ENCODE results near the gene MAP3K2. TPM values are rescaled to one million over a fixed set of nuclear protein-coding genes. Genes with fewer than 3 reads are reported as not detected.

MAP3K2 gene
- total and polyA plus RNA-seq, 2 experiments from 2014 or later = 36.7 to 41.0 TPM

DNA sequence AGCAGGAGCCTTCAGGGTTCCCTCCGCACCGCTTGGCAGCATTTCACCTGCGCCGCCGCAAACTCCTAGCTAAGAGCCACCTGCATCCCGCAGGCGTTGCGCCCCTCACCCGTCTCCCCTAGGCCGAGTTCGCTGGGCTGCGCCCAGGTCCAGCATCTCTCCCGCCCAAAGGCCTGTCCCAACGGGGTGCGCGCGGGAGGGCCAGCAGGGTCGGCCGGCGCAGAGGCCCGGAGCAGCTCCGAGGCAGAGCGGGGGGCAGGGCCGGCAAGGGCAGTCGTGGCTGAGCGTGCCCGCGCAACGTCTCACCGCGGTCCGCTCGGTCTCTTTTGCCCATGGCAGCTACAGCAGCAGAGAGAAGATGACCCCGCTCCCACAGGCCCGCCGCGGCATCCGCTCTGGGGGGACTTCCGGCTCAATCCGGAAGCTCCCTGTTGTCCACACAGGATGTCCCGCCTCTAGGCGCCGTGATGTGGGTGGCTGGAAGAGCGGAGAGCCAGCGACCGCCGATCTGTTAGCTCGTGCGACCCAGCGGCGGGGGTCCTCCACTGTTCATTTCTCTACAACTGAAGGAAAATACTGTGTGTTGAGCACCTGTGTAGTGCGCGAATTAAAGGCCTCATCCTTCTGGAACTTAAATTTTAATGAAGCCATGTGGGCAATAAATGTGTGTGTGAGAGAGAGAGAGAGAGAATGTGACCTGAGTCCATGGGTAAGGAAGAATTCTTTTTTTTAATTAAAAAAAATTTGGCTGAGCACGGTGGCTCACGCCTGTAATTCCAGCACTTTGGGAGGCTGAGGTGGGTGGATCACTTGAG lies 93.8 kb downstream of the MAP3K2 start, which contains the start of gene ERCC3:
Gene ERCC3 (minus strand): TSS at position 397 of the 815 bp plus-strand sequence. CDS start 63 bp downstream, at position 334.
- Histone ChIP-seq H3K4me3 (peak within 1 kb of the TSS; percentile 86), H3K36me3 (ENCODE audit: low read depth) (peaks cover 22% of the 10 kb centered on the region), H2AFZ (peak within 1 kb of the TSS; percentile 86), H3F3A (ENCODE audit: insufficient read depth) (peaks cover 7% of the 10 kb centered on the region; the same call in 1 of the 2 replicates), H3K27me3 (replicated peaks; ENCODE audit: insufficient read depth) (no peaks in the 10 kb centered on the region), H3K79me2 (ENCODE audit: insufficient read depth) (peaks cover 32% of the 10 kb centered on the region), H3K27ac (peak within 1 kb of the TSS; percentile 44), H3K9me2 (ENCODE audit: insufficient read depth) (no peaks in the 10 kb centered on the region), H3K4me2 (ENCODE audit: unreplicated experiment) (peak within 1 kb of the TSS; percentile 74), H4K20me1 (ENCODE audit: insufficient read depth) (no peaks in the 10 kb centered on the region), H3K4me1 (ENCODE audit: insufficient read depth) (0 out of 2 replicates have a peak, but pooled peaks cover 11% of the 10 kb centered on the region), H3K9ac (peak within 1 kb of the TSS; percentile 85), H3K9me3 (ENCODE audit: low read depth) (no peaks in the 10 kb centered on the region)
- TF ChIP-seq EZH2 (IDR thresholded peaks at IDR 0.05; ENCODE audit: insufficient read depth, poor library complexity, severe bottlenecking) (no peak), EZH2phosphoT487 (IDR thresholded peaks at IDR 0.05; ENCODE audit: insufficient read depth, low read depth) (no peak)
- in situ Hi-C loops (cut with MboI) = no loop called here
- 1 to 2% methylated on average over 55 of the region's 55 CpGs for WGBS, 2 experiments (ENCODE audit: low coverage in 1 of 2, low lambda C conversion rate in 2 of 2, missing lambda C conversion rate in 2 of 2)
- peak; percentile 90 for DNase-seq

DNA sequence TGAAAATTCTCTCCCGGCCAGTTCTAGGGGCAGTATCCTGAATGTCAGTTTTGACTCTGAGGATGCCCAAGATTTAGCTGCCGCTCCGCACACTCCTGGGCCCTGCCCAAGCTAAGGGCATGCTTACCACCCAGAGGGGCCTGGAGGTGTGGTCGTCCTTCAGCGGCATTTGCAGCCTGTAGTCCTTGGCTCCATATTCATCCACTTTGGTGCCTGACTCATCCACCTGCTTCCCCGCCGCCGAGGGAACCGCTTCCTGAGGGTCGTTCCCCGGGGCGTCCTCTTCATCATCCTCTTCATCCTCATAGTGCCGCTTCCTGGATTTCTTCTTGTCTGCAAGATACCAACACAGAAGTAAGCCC lies 94.4 kb downstream of the MAP3K2 start:
- no peaks in the 10 kb centered on the region for H3K9me3 ChIP-seq (ENCODE audit: low read depth)
- in situ Hi-C loops (cut with MboI) = no loop called here
- H3K27ac ChIP-seq = no peak overlapping the region; the same call in 1 of the 2 replicates
- peak overlapping the region; percentile 85 for H3K9ac ChIP-seq
- H3K4me3 ChIP-seq = peak overlapping the region; percentile 86
- H3K4me1 ChIP-seq (ENCODE audit: insufficient read depth) = 0 out of 2 replicates have a peak, but pooled peaks cover 11% of the 10 kb centered on the region
- peaks cover 27% of the 10 kb centered on the region for H3K36me3 ChIP-seq (ENCODE audit: low read depth)
- H2AFZ ChIP-seq = peak overlapping the region; percentile 86
- peaks cover 32% of the 10 kb centered on the region for H3K79me2 ChIP-seq (ENCODE audit: insufficient read depth)
- H3K27me3 ChIP-seq (replicated peaks; ENCODE audit: insufficient read depth) = no peaks in the 10 kb centered on the region
- H3K4me2 ChIP-seq (ENCODE audit: unreplicated experiment) = peak overlapping the region; percentile 74
- peak; percentile 43 for DNase-seq
- 0 out of 2 replicates have a peak, but pooled peaks cover 6% of the 10 kb centered on the region for H3F3A ChIP-seq (ENCODE audit: insufficient read depth)
- H4K20me1 ChIP-seq (ENCODE audit: insufficient read depth) = no peaks in the 10 kb centered on the region
- TF ChIP-seq EZH2phosphoT487 (IDR thresholded peaks at IDR 0.05; ENCODE audit: insufficient read depth, low read depth) (no peak), EZH2 (IDR thresholded peaks at IDR 0.05; ENCODE audit: insufficient read depth, poor library complexity, severe bottlenecking) (no peak)
- H3K9me2 ChIP-seq (ENCODE audit: insufficient read depth) = no peaks in the 10 kb centered on the region
- 8 to 16% methylated on average over 13 of the region's 13 CpGs for WGBS, 2 experiments (ENCODE audit: low coverage in 1 of 2, low lambda C conversion rate in 2 of 2, missing lambda C conversion rate in 2 of 2)

DNA sequence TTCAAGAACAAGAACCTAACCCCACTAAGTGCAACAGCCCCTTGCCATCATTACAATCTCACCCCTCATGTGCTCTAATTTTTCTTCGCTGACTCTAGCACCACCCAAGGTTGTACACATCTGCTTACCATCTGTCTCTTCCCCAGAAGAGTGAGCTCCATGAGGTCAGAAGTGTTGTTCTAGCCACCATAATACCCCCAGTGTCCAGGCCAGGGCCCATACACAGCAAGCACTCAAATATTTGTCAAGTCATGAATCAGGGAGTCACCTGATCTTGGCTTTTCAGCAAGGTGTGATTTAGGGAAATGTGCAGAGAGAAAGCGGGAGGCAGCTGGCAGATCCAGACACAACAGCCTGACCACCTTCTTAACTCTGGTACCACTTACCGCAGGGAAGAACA lies 99.5 kb downstream of the MAP3K2 start:
- Histone ChIP-seq H3K27me3 (replicated peaks; ENCODE audit: insufficient read depth) (no peaks in the 10 kb centered on the region), H3K27ac (no peak overlapping the region), H3K4me3 (no peak overlapping the region), H3K4me2 (ENCODE audit: unreplicated experiment) (no peak overlapping the region), H2AFZ (no peak overlapping the region), H3K9me2 (ENCODE audit: insufficient read depth) (no peaks in the 10 kb centered on the region), H4K20me1 (ENCODE audit: insufficient read depth) (no peaks in the 10 kb centered on the region), H3K9me3 (ENCODE audit: low read depth) (no peaks in the 10 kb centered on the region), H3F3A (ENCODE audit: insufficient read depth) (no peaks in the 10 kb centered on the region), H3K9ac (no peak overlapping the region), H3K79me2 (ENCODE audit: insufficient read depth) (peaks cover 43% of the 10 kb centered on the region), H3K36me3 (ENCODE audit: low read depth) (peaks cover 77% of the 10 kb centered on the region), H3K4me1 (ENCODE audit: insufficient read depth) (0 out of 2 replicates have a peak, but pooled peaks cover 6% of the 10 kb centered on the region)
- 84 to 93% methylated on average over 3 of the region's 3 CpGs for WGBS, 2 experiments (ENCODE audit: low coverage in 1 of 2, low lambda C conversion rate in 2 of 2, missing lambda C conversion rate in 2 of 2)
- in situ Hi-C loops (cut with MboI) = no loop called here
- DNase-seq = no peak
- TF ChIP-seq EZH2phosphoT487 (IDR thresholded peaks at IDR 0.05; ENCODE audit: insufficient read depth, low read depth) = no peak

DNA sequence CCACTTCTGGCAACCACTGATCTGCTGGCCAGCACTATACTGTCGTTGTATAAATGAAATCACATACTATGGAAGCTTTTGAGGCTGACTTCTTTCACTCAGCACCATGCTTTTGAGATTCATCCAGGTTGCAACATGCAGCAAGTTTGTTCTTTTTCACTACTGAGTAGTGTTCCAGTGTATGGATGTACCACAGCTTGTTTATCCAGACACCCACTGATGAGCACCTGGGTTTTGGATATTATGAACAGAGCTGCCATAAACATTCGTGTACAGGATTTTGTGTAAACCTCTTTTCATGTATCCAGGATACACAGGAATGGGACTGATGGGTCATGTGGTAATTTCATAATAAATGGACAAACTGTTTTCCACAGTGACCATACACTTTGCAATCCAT lies 104.5 kb downstream of the MAP3K2 start:
- WGBS, 2 experiments (ENCODE audit: low coverage in 1 of 2, low lambda C conversion rate in 2 of 2, missing lambda C conversion rate in 2 of 2) = 99 to 100% methylated on average over 2 of the region's 2 CpGs
- Histone ChIP-seq H3K79me2 (ENCODE audit: insufficient read depth) (peaks cover 49% of the 10 kb centered on the region), H2AFZ (no peak overlapping the region), H3K9ac (no peak overlapping the region), H3F3A (ENCODE audit: insufficient read depth) (no peaks in the 10 kb centered on the region), H4K20me1 (ENCODE audit: insufficient read depth) (no peaks in the 10 kb centered on the region), H3K4me2 (ENCODE audit: unreplicated experiment) (no peak overlapping the region), H3K9me3 (ENCODE audit: low read depth) (no peaks in the 10 kb centered on the region), H3K27ac (no peak overlapping the region), H3K4me1 (ENCODE audit: insufficient read depth) (no peaks in the 10 kb centered on the region), H3K9me2 (ENCODE audit: insufficient read depth) (no peaks in the 10 kb centered on the region), H3K36me3 (ENCODE audit: low read depth) (peaks cover 60% of the 10 kb centered on the region), H3K4me3 (no peak overlapping the region), H3K27me3 (replicated peaks; ENCODE audit: insufficient read depth) (no peaks in the 10 kb centered on the region)
- TF ChIP-seq EZH2 (IDR thresholded peaks at IDR 0.05; ENCODE audit: insufficient read depth, poor library complexity, severe bottlenecking) = no peak
- TF ChIP-seq EZH2phosphoT487 (IDR thresholded peaks at IDR 0.05; ENCODE audit: insufficient read depth, low read depth) = no peak
- DNase-seq = no peak
- in situ Hi-C loops (cut with MboI) = no loop called here

All from GM23248 (cell line).